B cell (primary cell): ENCODE results near the gene DNTT.

Experiments used
- CTCF ChIP-seq: fragments of 200-600 bp; IDR thresholded peaks from one replicate; pipeline ENCODE4 v1.8.0; 2022; ENCODE audit warnings: antibody characterized with exemption, mild to moderate bottlenecking
- EZH2 ChIP-seq: IDR thresholded peaks from 2 replicates; pipeline ENCODE4 v1.6.1; 2012; ENCODE audit warnings: borderline replicate concordance, low read depth, mild to moderate bottlenecking, moderate library complexity, low read length; ENCODE audit not compliant: insufficient read depth, poor library complexity, severe bottlenecking

DNA sequence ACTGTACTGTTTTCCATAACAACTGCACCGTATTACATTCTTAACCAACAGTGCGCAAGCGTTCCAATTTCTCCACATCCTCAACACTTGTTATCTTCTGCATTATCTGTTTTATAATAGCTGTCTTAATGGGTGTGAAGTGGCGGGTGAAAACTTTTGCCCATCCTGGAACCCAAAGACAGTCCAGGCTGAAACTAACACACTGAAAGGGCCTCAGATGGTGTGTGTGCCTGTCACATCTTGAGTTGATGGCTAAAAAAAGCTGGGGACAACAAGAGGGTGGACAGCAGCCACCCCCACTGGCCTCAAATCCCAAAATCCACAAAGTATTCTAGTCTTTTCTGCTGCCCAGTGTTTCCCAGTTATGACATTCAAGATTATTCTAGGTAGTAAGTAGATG lies 35.1 kb downstream of the DNTT start:
- TF ChIP-seq EZH2, result no peak
- no peak for TF ChIP-seq CTCF
